Loucy (cell line): ENCODE measurements around the gene PRELP.

ENCODE experiments used
- EZH2phosphoT487 ChIP-seq: fragments of 200-600 bp; IDR thresholded peaks from 2 replicates; pipeline ENCODE4 v1.6.1; 2018; ENCODE audit warnings: antibody characterized with exemption, mild to moderate bottlenecking, moderate library complexity, borderline replicate concordance
- TF ChIP-seq, protein P1 (sequence below): fragments of 200-600 bp; sonication (generic); conservative IDR thresholded peaks from 2 replicates; pipeline ENCODE4 v1.5.1; 2014; ENCODE audit warnings: mild to moderate bottlenecking, antibody characterized with exemption, low read length

DNA sequence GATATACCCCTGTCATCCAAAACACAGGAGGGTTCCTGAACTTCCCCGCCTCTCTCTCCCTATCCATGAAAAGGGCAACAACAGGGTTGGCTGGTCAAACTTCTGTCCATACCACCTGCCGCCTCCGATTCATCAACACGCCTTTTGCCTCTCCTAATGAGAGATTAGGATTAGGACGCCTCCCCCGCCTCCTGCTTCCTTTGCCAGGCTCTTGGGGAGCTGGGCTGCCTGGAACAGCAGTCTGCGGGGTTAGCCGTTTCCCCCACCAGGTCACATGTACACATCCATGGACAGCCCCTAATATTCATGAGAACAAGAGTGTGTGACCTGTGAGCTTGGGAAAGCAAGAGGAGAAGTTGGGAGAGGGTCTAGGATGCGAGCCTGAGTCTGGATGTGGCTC, 16.1 kb downstream of the PRELP start:
- TF ChIP-seq, protein P1, sequence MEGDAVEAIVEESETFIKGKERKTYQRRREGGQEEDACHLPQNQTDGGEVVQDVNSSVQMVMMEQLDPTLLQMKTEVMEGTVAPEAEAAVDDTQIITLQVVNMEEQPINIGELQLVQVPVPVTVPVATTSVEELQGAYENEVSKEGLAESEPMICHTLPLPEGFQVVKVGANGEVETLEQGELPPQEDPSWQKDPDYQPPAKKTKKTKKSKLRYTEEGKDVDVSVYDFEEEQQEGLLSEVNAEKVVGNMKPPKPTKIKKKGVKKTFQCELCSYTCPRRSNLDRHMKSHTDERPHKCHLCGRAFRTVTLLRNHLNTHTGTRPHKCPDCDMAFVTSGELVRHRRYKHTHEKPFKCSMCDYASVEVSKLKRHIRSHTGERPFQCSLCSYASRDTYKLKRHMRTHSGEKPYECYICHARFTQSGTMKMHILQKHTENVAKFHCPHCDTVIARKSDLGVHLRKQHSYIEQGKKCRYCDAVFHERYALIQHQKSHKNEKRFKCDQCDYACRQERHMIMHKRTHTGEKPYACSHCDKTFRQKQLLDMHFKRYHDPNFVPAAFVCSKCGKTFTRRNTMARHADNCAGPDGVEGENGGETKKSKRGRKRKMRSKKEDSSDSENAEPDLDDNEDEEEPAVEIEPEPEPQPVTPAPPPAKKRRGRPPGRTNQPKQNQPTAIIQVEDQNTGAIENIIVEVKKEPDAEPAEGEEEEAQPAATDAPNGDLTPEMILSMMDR = no peak
- TF ChIP-seq EZH2phosphoT487 = no peak
